HL-60 (cell line): ENCODE measurements around the gene DEUP1.

Source experiments
- DNase-seq, 2 experiments: peaks; one replicate each; pipeline ENCODE4 v3.0.0-alpha.2; 2010 to 2020; ENCODE audit warnings: low read depth in 1 of 2, low spot score in 1 of 2
- H3K27ac ChIP-seq: fragments of 250-450 bp; sonication (Bioruptor Pico); replicated peaks from 2 replicates; pipeline ENCODE4 v1.5.1; 2020; ENCODE audit warnings: mild to moderate bottlenecking, moderate library complexity
- H3K27me3 ChIP-seq: fragments of 250-450 bp; sonication (Bioruptor Pico); 2 replicates; pipeline ENCODE4 v1.5.1; 2021; ENCODE audit warnings: mild to moderate bottlenecking, moderate library complexity; ENCODE audit not compliant: insufficient read depth, poor library complexity, severe bottlenecking
- H3K4me3 ChIP-seq: replicated peaks from 2 replicates; pipeline ENCODE4 v1.5.1; 2011; ENCODE audit warnings: mild to moderate bottlenecking, control low read depth, low read length; ENCODE audit not compliant: insufficient read depth
- CTCF ChIP-seq: IDR thresholded peaks from one replicate; pipeline ENCODE4 v1.5.1; 2011; ENCODE audit warnings: low read length, control low read depth, inconsistent platforms; ENCODE audit not compliant: insufficient read depth
- GABPA ChIP-seq: IDR thresholded peaks from 2 replicates; pipeline ENCODE4 v1.6.1; 2012; ENCODE audit warnings: low read depth
- POLR2AphosphoS5 ChIP-seq: IDR thresholded peaks from 2 replicates; pipeline ENCODE4 v1.6.1; 2012; ENCODE audit warnings: low read depth
- REST ChIP-seq: IDR thresholded peaks from 2 replicates; pipeline ENCODE4 v1.6.1; 2012; ENCODE audit warnings: low read depth; ENCODE audit not compliant: insufficient replicate concordance
- SPI1 ChIP-seq: IDR thresholded peaks from 2 replicates; pipeline ENCODE4 v1.6.1; 2012; ENCODE audit warnings: low read depth, mild to moderate bottlenecking, borderline replicate concordance

DEUP1 gene

GRCh38 chr11:93348930-93349329, 18.4 kb downstream of the DEUP1 start:
- Histone ChIP-seq H3K27ac (no peak overlapping the region), H3K27me3 (no peaks in the 10 kb centered on the region), H3K4me3 (no peak overlapping the region)
- TF ChIP-seq POLR2AphosphoS5 (no peak), REST (no peak), CTCF (no peak), GABPA (no peak), SPI1 (no peak)
- no peak for DNase-seq

- Histone ChIP-seq H3K27ac (no peak overlapping the region), H3K4me3 (no peak overlapping the region), H3K27me3 (no peaks in the 10 kb centered on the region)
- TF ChIP-seq SPI1 (no peak), GABPA (no peak), CTCF (no peak), POLR2AphosphoS5 (no peak), REST (no peak)
- DNase-seq = no peak
Observed at GRCh38 chr11:93350835-93351234, 20.3 kb downstream of the DEUP1 start.

GRCh38 chr11:93359396-93359795, 28.9 kb downstream of the DEUP1 start:
- TF ChIP-seq CTCF (no peak), POLR2AphosphoS5 (no peak), REST (no peak), GABPA (no peak), SPI1 (no peak)
- Histone ChIP-seq H3K27me3 (no peaks in the 10 kb centered on the region), H3K4me3 (no peak overlapping the region), H3K27ac (no peak overlapping the region)
- no peak for DNase-seq
